Keratinocyte (primary cell): ENCODE measurements around the gene KIAA0825. TPM values are rescaled to one million over a fixed set of nuclear protein-coding genes. Genes with fewer than 3 reads are reported as not detected.

Experiments used
- DNase-seq: peaks from one replicate; pipeline ENCODE4 v3.0.0-alpha.2; 2011; ENCODE audit warnings: low read depth, missing footprints, low spot score
- FAIRE-seq: peaks from 2 replicates; lab custom pipeline; 2011; peaks lifted over from hg19 to GRCh38; lab: Jason Lieb, UNC
- H2AFZ ChIP-seq: 2 replicates; pipeline ENCODE4 v1.6.0; 2012; ENCODE audit warnings: low read length, control low read depth, inconsistent platforms; ENCODE audit not compliant: control insufficient read depth
- H3K27ac ChIP-seq: 2 replicates; pipeline ENCODE4 v1.5.1; 2011; ENCODE audit warnings: low read length; ENCODE audit not compliant: control insufficient read depth, insufficient read depth
- H3K27me3 ChIP-seq: 3 replicates; pipeline ENCODE4 v1.6.0; 2011; ENCODE audit warnings: low read length; ENCODE audit not compliant: control insufficient read depth, insufficient read depth; ENCODE audit errors: extremely low read depth
- H3K36me3 ChIP-seq, 2 experiments: 2 replicates in 1 of 2; 3 replicates in 1 of 2; pipeline ENCODE4 v1.5.1; 2011; ENCODE audit warnings: low read length in 2 of 2, mild to moderate bottlenecking in 1 of 2; ENCODE audit not compliant: control insufficient read depth in 2 of 2, insufficient read depth in 2 of 2; ENCODE audit errors: extremely low read depth in 1 of 2
- H3K4me1 ChIP-seq: 3 replicates; pipeline ENCODE4 v1.5.1; 2011; ENCODE audit warnings: low read length; ENCODE audit not compliant: control insufficient read depth, insufficient read depth; ENCODE audit errors: extremely low read depth
- H3K4me2 ChIP-seq: 3 replicates; pipeline ENCODE4 v1.6.0; 2011; ENCODE audit warnings: low read depth, low read length; ENCODE audit not compliant: control insufficient read depth, insufficient read depth; ENCODE audit errors: extremely low read depth
- H3K4me3 ChIP-seq, 3 experiments: fragments of 200-600 bp in 1 of 3; sonication (generic) in 1 of 3; 2 replicates in 2 of 3; 3 replicates in 1 of 3; pipeline ENCODE4 v1.5.1; 2011 to 2016; ENCODE audit warnings: low read length in 3 of 3, mild to moderate bottlenecking in 3 of 3, control low read depth in 2 of 3, inconsistent platforms in 1 of 3, low read depth in 1 of 3, mixed read lengths in 1 of 3, mixed run types in 1 of 3, moderate library complexity in 1 of 3; ENCODE audit not compliant: control insufficient read depth in 2 of 3, insufficient read depth in 2 of 3; ENCODE audit errors: extremely low read depth in 1 of 3
- H3K79me2 ChIP-seq: 2 replicates; pipeline ENCODE4 v1.6.0; 2012; ENCODE audit warnings: low read length; ENCODE audit not compliant: control insufficient read depth, insufficient read depth
- H3K9ac ChIP-seq: 3 replicates; pipeline ENCODE4 v1.6.0; 2011; ENCODE audit warnings: low read length; ENCODE audit not compliant: control insufficient read depth, insufficient read depth; ENCODE audit errors: extremely low read depth
- H3K9me1 ChIP-seq: 3 replicates; pipeline ENCODE4 v1.6.0; 2011; ENCODE audit warnings: low read length; ENCODE audit not compliant: control insufficient read depth, insufficient read depth; ENCODE audit errors: extremely low read depth
- H3K9me3 ChIP-seq: 2 replicates; pipeline ENCODE4 v1.5.1; 2012; ENCODE audit warnings: low read depth, low read length; ENCODE audit not compliant: control insufficient read depth
- H4K20me1 ChIP-seq: 3 replicates; pipeline ENCODE4 v1.6.0; 2011; ENCODE audit warnings: low read length; ENCODE audit not compliant: control insufficient read depth, insufficient read depth; ENCODE audit errors: extremely low read depth
- EZH2 ChIP-seq: IDR thresholded peaks from one replicate; pipeline ENCODE4 v1.6.1; 2012; ENCODE audit warnings: inconsistent platforms, mild to moderate bottlenecking, low read length, moderate library complexity
- dilution Hi-C: fragments of 300-500 bp; cut with MboI; formaldehyde crosslinking; loops from one replicate; pipeline ENCODE4 v1.7.0; 2020; ENCODE audit warnings: low sequenced_read_pairs; ENCODE audit not compliant: extremely low pct_ligation_motif_present
- polyA plus RNA-seq, 5 experiments: library from polyadenylated mRNA; depleted of rRNA in 3 of 5; stranded (reverse) in 3 of 5; stranded (forward) in 1 of 5; unstranded in 1 of 5; fragments of >200 nt; gene quantifications; 1 replicate in 1 of 5; 2 replicates in 3 of 5; 3 replicates in 1 of 5; pipeline versions ENCODE4 v1.2.1 to v1.2.3, GENCODE V29; 2011 to 2012; ENCODE audit warnings: missing spikeins in 2 of 5, low read depth in 1 of 5, low replicate concordance in 1 of 5
- TF ChIP-seq, protein P1 (sequence below), 3 experiments: IDR thresholded peaks in 1 of 3; conservative IDR thresholded peaks in 1 of 3; optimal IDR thresholded peaks in 1 of 3; 2 replicates in 2 of 3; 3 replicates in 1 of 3; pipeline versions ENCODE3 to v1.5.1; 2011; ENCODE audit warnings: low read length in 3 of 3, mild to moderate bottlenecking in 3 of 3, moderate library complexity in 2 of 3, control low read depth in 1 of 3, inconsistent platforms in 1 of 3; ENCODE audit not compliant: insufficient read depth in 2 of 3; ENCODE audit errors: extremely low read depth in 1 of 3

KIAA0825 gene
- polyA plus RNA-seq, 1 donor (not counting 4 experiments of a cell fraction or from before 2014, with no cell fraction given): 1.2 TPM

DNA sequence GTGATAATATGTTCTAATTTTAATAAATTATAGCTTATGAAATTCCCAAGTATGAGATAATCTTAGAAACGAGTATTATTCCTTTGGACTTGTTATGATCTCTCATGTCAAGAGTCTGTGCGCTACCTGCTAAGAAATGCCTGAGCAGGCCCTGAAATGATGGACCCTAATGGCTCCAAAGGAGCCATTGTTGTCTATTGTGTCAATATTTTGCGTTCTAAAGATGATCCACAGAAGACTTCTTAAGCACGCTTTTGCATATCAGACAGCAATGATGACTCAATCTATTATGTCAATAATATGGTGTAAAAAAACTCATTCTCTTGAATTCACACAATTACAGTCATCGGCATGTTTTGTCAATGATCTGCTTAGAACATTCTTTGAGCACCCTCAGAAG lies 306.1 kb downstream of the KIAA0825 start:
- no peaks in the 10 kb centered on the region for H3K9me1 ChIP-seq
- no peaks in the 10 kb centered on the region for H3K79me2 ChIP-seq
- DNase-seq: no peak
- no peak overlapping the region for H3K4me3 ChIP-seq
- no peaks in the 10 kb centered on the region for H3K27me3 ChIP-seq
- no peak overlapping the region for H3K9ac ChIP-seq
- dilution Hi-C loops: no loop called here
- no peak overlapping the region for H2AFZ ChIP-seq
- H3K4me2 ChIP-seq: no peak overlapping the region
- TF ChIP-seq, protein P1, sequence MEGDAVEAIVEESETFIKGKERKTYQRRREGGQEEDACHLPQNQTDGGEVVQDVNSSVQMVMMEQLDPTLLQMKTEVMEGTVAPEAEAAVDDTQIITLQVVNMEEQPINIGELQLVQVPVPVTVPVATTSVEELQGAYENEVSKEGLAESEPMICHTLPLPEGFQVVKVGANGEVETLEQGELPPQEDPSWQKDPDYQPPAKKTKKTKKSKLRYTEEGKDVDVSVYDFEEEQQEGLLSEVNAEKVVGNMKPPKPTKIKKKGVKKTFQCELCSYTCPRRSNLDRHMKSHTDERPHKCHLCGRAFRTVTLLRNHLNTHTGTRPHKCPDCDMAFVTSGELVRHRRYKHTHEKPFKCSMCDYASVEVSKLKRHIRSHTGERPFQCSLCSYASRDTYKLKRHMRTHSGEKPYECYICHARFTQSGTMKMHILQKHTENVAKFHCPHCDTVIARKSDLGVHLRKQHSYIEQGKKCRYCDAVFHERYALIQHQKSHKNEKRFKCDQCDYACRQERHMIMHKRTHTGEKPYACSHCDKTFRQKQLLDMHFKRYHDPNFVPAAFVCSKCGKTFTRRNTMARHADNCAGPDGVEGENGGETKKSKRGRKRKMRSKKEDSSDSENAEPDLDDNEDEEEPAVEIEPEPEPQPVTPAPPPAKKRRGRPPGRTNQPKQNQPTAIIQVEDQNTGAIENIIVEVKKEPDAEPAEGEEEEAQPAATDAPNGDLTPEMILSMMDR (optimal IDR thresholded peaks at IDR 0.05 in 1 of 3, IDR thresholded peaks at IDR 0.05 in 1 of 3, conservative IDR thresholded peaks at IDR 0.05 in 1 of 3; ENCODE audit: extremely low read depth in 1 of 3, insufficient read depth in 2 of 3, low read length in 3 of 3): no peak
- TF ChIP-seq EZH2: no peak
- H3K9me3 ChIP-seq: no peaks in the 10 kb centered on the region
- no peak overlapping the region for H3K27ac ChIP-seq
- H3K36me3 ChIP-seq: no peaks in the 10 kb centered on the region
- FAIRE-seq: no peak
- H4K20me1 ChIP-seq: no peaks in the 10 kb centered on the region
- H3K4me1 ChIP-seq: no peaks in the 10 kb centered on the region

DNA sequence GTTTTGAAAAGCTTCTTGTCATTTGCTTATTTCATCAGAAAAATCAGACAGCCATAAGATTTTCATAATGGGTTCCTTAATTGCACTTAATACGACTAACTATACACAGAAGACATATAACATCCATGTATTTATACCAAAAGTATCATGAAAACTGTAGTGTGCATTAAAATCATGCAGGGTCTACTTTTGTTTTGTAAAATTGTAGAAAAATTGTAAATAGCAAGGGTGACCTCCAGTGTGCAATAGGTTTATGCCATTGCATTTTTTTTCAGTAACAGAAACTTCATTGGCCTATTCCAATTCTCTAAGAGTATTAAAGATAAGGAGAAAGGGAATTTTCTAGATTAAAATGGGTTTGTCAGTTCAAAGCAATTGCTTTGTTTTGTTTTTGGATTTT lies 307.6 kb downstream of the KIAA0825 start:
- H3K27ac ChIP-seq: no peak overlapping the region
- H3K27me3 ChIP-seq: no peaks in the 10 kb centered on the region
- TF ChIP-seq EZH2: no peak
- TF ChIP-seq, protein P1 (optimal IDR thresholded peaks at IDR 0.05 in 1 of 3, IDR thresholded peaks at IDR 0.05 in 1 of 3, conservative IDR thresholded peaks at IDR 0.05 in 1 of 3; ENCODE audit: extremely low read depth in 1 of 3, insufficient read depth in 2 of 3, low read length in 3 of 3): no peak
- no peaks in the 10 kb centered on the region for H3K9me1 ChIP-seq
- dilution Hi-C loops: no loop called here
- DNase-seq (no peak), FAIRE-seq (no peak)
- H4K20me1 ChIP-seq: no peaks in the 10 kb centered on the region
- H3K4me1 ChIP-seq: no peaks in the 10 kb centered on the region
- H3K4me3 ChIP-seq: no peak overlapping the region
- H3K9ac ChIP-seq: no peak overlapping the region
- H3K9me3 ChIP-seq: no peaks in the 10 kb centered on the region
- H3K79me2 ChIP-seq: no peaks in the 10 kb centered on the region
- H3K4me2 ChIP-seq: no peak overlapping the region
- no peak overlapping the region for H2AFZ ChIP-seq
- no peaks in the 10 kb centered on the region for H3K36me3 ChIP-seq
